ENCODE results near the gene ZBTB7C.

The ZBTB7C gene

DNA sequence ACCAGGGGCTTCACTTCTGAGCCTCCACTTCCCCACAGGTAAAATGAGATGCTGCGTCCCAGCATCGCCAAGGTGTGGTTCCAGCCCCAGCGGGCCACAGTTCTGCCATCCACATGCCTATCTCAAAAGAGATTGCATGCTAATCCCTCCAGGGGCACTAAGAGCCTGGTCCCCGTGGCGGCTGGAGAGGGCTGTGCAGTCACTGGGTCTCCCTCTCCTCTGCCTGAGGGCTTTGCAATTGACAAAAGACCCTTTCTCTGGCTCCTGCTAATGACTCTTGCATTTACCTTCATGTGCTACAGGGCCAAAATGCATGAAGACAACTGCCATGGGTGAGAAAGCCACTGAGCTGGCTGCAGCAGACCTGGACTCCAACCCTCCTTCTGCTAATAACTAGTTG is 18.5 kb downstream of the ZBTB7C start:
- DNase-seq (ENCODE audit: low read depth), result no peak

- no peak for DNase-seq (ENCODE audit: low read depth)
Measured at GRCh38 chr18:48388478-48388877, 20.7 kb downstream of the ZBTB7C start.

- DNase-seq (ENCODE audit: low read depth), result no peak
Measured at GRCh38 chr18:48387300-48387699, 21.9 kb downstream of the ZBTB7C start.

GRCh38 chr18:48385596-48385995 is 23.6 kb downstream of the ZBTB7C start:
- DNase-seq (ENCODE audit: low read depth), result no peak

GRCh38 chr18:48376934-48377333 is 32.2 kb downstream of the ZBTB7C start:
- no peak for DNase-seq (ENCODE audit: low read depth)

DNA sequence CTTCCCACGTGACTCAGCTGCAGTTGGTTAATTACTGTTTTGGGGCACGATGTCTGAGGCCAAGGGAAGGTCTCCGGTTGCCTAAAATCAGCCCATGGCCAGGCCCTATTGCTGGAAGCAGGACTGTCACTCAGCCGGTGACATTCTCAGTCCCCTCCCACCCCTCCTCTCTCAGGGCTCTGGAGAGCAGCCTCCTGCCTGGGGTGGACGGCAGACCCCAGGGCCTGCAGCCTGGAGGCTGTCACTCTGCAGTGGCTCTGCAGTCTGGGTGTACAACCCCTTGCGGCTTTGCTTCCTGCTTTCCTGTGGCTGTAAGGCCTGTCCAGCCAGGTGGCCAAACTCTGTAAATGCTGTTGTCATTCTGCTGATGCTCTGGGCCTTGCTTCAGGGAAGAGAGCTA is 32.8 kb downstream of the ZBTB7C start:
- DNase-seq (ENCODE audit: low read depth), result no peak

GRCh38 chr18:48375150-48375800 is 33.9 kb downstream of the ZBTB7C start:
- DNase-seq (ENCODE audit: low read depth), result no peak

- no peak for DNase-seq (ENCODE audit: low read depth)
Measured at GRCh38 chr18:48374423-48375149, 34.6 kb downstream of the ZBTB7C start.

- no peak for DNase-seq (ENCODE audit: low read depth)
Measured at GRCh38 chr18:48371854-48372602, 37.2 kb downstream of the ZBTB7C start.

DNA sequence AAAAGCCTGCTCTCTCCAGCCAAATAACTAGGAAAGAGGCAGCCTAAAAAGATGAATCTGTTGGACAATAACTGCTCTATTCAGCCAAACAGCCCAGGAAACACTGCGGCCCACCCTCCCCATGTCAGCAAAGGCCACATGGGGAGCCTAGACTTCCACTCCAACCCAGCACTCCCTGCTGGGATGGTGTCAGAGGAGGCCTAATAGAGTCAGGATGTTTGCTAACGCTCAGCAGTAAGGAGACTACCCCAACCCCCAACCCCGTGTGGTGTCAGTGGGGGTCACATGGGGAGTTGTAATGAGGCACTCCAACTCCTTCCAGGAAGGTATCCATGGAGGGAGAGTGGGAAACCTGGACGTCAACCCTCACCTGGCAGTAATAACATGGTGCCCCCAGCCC is 41.6 kb downstream of the ZBTB7C start:
- no peak for DNase-seq (ENCODE audit: low read depth)

GRCh38 chr18:48365965-48366364 is 43.2 kb downstream of the ZBTB7C start:
- no peak for DNase-seq (ENCODE audit: low read depth)

GRCh38 chr18:48364146-48364545 is 45.0 kb downstream of the ZBTB7C start:
- DNase-seq (ENCODE audit: low read depth), result no peak

- no peak for DNase-seq (ENCODE audit: low read depth)
Measured at GRCh38 chr18:48363175-48363574, 46.0 kb downstream of the ZBTB7C start.

DNA sequence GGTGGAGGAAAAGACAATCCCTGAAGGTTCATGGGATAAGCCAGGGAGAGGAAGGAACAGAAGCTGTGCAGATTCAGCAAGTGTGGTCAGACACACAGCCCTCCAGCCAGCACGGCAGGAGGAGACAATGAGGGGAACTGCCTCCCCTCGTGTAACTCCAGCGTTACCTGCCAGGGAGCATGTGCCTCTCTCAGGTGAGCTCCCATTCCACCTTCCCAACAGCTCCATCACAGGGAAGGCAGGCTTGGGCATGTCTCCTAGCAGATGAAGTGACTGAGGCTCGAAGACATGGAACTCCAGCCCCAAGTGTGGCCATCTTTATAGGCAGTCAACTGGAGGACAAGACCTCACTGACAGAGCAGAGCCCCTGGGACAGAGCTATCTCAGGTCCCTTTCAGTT is 47.4 kb downstream of the ZBTB7C start:
- no peak for DNase-seq (ENCODE audit: low read depth)

- DNase-seq (ENCODE audit: low read depth), result no peak
Measured at GRCh38 chr18:48360376-48361021, 48.7 kb downstream of the ZBTB7C start.

GRCh38 chr18:48359626-48360025 is 49.6 kb downstream of the ZBTB7C start:
- DNase-seq (ENCODE audit: low read depth), result no peak

- no peak for DNase-seq (ENCODE audit: low read depth)
Measured at GRCh38 chr18:48358868-48359267, 50.3 kb downstream of the ZBTB7C start.

GRCh38 chr18:48356909-48357631 is 52.1 kb downstream of the ZBTB7C start:
- DNase-seq (ENCODE audit: low read depth), result no peak

GRCh38 chr18:48356151-48356745 is 52.9 kb downstream of the ZBTB7C start:
- DNase-seq (ENCODE audit: low read depth), result no peak

GRCh38 chr18:48355276-48356115 is 53.7 kb downstream of the ZBTB7C start:
- DNase-seq (ENCODE audit: low read depth), result no peak
